HCT116 (cell line): ENCODE results near the gene CAMK1D. TPM values are rescaled to one million over a fixed set of nuclear protein-coding genes. Genes with fewer than 3 reads are reported as not detected.

Experiments
- ATAC-seq: fragments of 200-7000 bp; cut with Tn5 transposase; 2 replicates; pipeline ENCODE4 v1.9.1; 2020; ENCODE audit warnings: mild to moderate bottlenecking, moderate library complexity
- BruUV-seq: library from RNA; stranded (reverse); fragments of 400-500 nt; replicated peaks from 2 replicates; lab custom pipeline; 2021; lab: Mats Ljungman, UMichigan
- CTCF ChIA-PET: fragments of 300-600 bp; sonication (Branson Sonifier 250); formaldehyde crosslinking; loops from one replicate; lab custom pipeline; 2021; ENCODE audit warnings: antibody characterized with exemption; lab: Charles Lee
- POLR2A ChIA-PET: fragments of 300-600, 350-600 bp; sonication (Branson Sonifier 250); formaldehyde crosslinking; loops from one replicate; lab custom pipeline; 2021; ENCODE audit warnings: antibody characterized with exemption; lab: Charles Lee
- RAD21 ChIA-PET, 2 experiments: fragments of 300-600 bp; sonication (Branson Sonifier 250); formaldehyde crosslinking; loops; one replicate each; lab custom pipeline; 2023; ENCODE audit warnings: low total read pairs in 2 of 2; ENCODE audit not compliant: uncharacterized antibody in 2 of 2, unreplicated experiment in 2 of 2, low non-redundant PET in 1 of 2; lab: Charles Lee
- DNase-seq: peaks from one replicate; pipeline ENCODE4 v3.0.0-alpha.2; 2010; ENCODE audit warnings: low read depth, low spot score
- H2AFZ ChIP-seq: fragments of 200-600 bp; shearing (Covaris generic), sonication (generic); 2 replicates; pipeline ENCODE4 v1.6.1; 2017; ENCODE audit warnings: low read depth, mixed run types, mixed read lengths, antibody characterized with exemption, low read length; ENCODE audit not compliant: poor library complexity, severe bottlenecking
- H3K27ac ChIP-seq: 2 replicates; pipeline ENCODE4 v1.5.1; 2012; ENCODE audit warnings: low read depth, low read length
- H3K27me3 ChIP-seq: fragments of 200-600 bp; sonication (generic); 2 replicates; pipeline ENCODE4 v1.6.1; 2016; ENCODE audit warnings: mixed run types, low read length, mixed read lengths; ENCODE audit not compliant: insufficient read depth
- H3K36me3 ChIP-seq, 2 experiments: fragments of 200-500 bp in 1 of 2; fragments of 200-600 bp in 1 of 2; sonication (Bioruptor generic) in 1 of 2; sonication (generic) in 1 of 2; 2 replicates each; pipeline versions ENCODE4 v1.5.1 to v1.6.1; 2014 to 2016; ENCODE audit warnings: low read length in 2 of 2, inconsistent platforms in 1 of 2, mixed read lengths in 1 of 2, mixed run types in 1 of 2; ENCODE audit not compliant: insufficient read depth in 2 of 2, control insufficient read depth in 1 of 2
- H3K4me1 ChIP-seq, 2 experiments: fragments of 200-600 bp in 1 of 2; sonication (generic) in 1 of 2; 2 replicates each; pipeline versions ENCODE4 v1.5.1 to v1.6.1; 2012 to 2017; ENCODE audit warnings: low read length in 2 of 2, inconsistent platforms in 1 of 2, mild to moderate bottlenecking in 1 of 2, mixed read lengths in 1 of 2, mixed run types in 1 of 2, moderate library complexity in 1 of 2; ENCODE audit not compliant: insufficient read depth in 2 of 2, control insufficient read depth in 1 of 2
- H3K4me2 ChIP-seq: fragments of 200-600 bp; sonication (generic); 2 replicates; pipeline ENCODE4 v1.6.1; 2017; ENCODE audit warnings: mixed run types, low read length, mixed read lengths
- H3K4me3 ChIP-seq, 2 experiments: fragments of 200-600 bp in 1 of 2; sonication (generic) in 1 of 2; replicated peaks in 1 of 2; 2 replicates each; pipeline ENCODE4 v1.5.1; 2011 to 2016; ENCODE audit warnings: low read length in 2 of 2, control low read depth in 1 of 2, low read depth in 1 of 2, mild to moderate bottlenecking in 1 of 2, mixed read lengths in 1 of 2, mixed run types in 1 of 2
- H3K79me2 ChIP-seq: fragments of 200-600 bp; sonication (generic); 2 replicates; pipeline ENCODE4 v1.6.1; 2017; ENCODE audit warnings: mild to moderate bottlenecking, mixed run types, low read length, moderate library complexity, mixed read lengths; ENCODE audit not compliant: insufficient read depth
- H3K9ac ChIP-seq: fragments of 200-600 bp; sonication (generic); 2 replicates; pipeline ENCODE4 v1.6.1; 2016; ENCODE audit warnings: low read length, mixed read lengths
- H3K9me2 ChIP-seq: fragments of 200-600 bp; sonication (generic), shearing (Covaris generic); 2 replicates; pipeline ENCODE4 v1.6.1; 2017; ENCODE audit warnings: mixed run types, mild to moderate bottlenecking, moderate library complexity; ENCODE audit not compliant: insufficient read depth
- H3K9me3 ChIP-seq, 2 experiments: fragments of 200-500 bp in 1 of 2; fragments of 200-600 bp in 1 of 2; sonication (Bioruptor generic) in 1 of 2; sonication (generic) in 1 of 2; 2 replicates each; pipeline ENCODE4 v1.6.1; 2014 to 2017; ENCODE audit warnings: low read length in 2 of 2, mixed read lengths in 2 of 2, inconsistent platforms in 1 of 2, low read depth in 1 of 2, mild to moderate bottlenecking in 1 of 2, mixed run types in 1 of 2, moderate library complexity in 1 of 2; ENCODE audit not compliant: control insufficient read depth in 1 of 2, insufficient read depth in 1 of 2
- H4K20me1 ChIP-seq: fragments of 200-600 bp; sonication (generic), shearing (Covaris generic); 2 replicates; pipeline ENCODE4 v1.6.1; 2017; ENCODE audit warnings: mixed run types, mild to moderate bottlenecking, moderate library complexity; ENCODE audit not compliant: insufficient read depth
- ATF3 ChIP-seq: IDR thresholded peaks from 2 replicates; pipeline ENCODE4 v1.6.1; 2012
- CBX3 ChIP-seq: IDR thresholded peaks from 2 replicates; pipeline ENCODE4 v1.6.1; 2012; ENCODE audit warnings: low read depth
- CTCF ChIP-seq, 3 experiments: fragments of 200-600 bp in 1 of 3; sonication (generic) in 1 of 3; IDR thresholded peaks in 2 of 3; conservative IDR thresholded peaks in 1 of 3; 2 replicates each; pipeline ENCODE4 v1.5.1; 2012 to 2017; ENCODE audit warnings: low read depth in 2 of 3, low read length in 2 of 3, antibody characterized with exemption in 1 of 3, borderline replicate concordance in 1 of 3, control low read depth in 1 of 3, mild to moderate bottlenecking in 1 of 3, mixed read lengths in 1 of 3, mixed run types in 1 of 3, moderate library complexity in 1 of 3; ENCODE audit not compliant: insufficient read depth in 1 of 3
- EGR1 ChIP-seq: IDR thresholded peaks from 2 replicates; pipeline ENCODE4 v1.6.1; 2012; ENCODE audit warnings: low read depth
- EZH2phosphoT487 ChIP-seq: fragments of 200-600 bp; IDR thresholded peaks from 2 replicates; pipeline ENCODE4 v1.6.1; 2018; ENCODE audit warnings: antibody characterized with exemption, borderline replicate concordance
- FOSL1 ChIP-seq: IDR thresholded peaks from 2 replicates; pipeline ENCODE4 v1.6.1; 2012; ENCODE audit warnings: low read depth
- POLR2A ChIP-seq: IDR thresholded peaks from 2 replicates; pipeline ENCODE4 v1.7.0; 2011; ENCODE audit warnings: borderline replicate concordance; ENCODE audit not compliant: insufficient read depth, insufficient read length; ENCODE audit errors: extremely low read depth
- POLR2AphosphoS5 ChIP-seq: IDR thresholded peaks from 2 replicates; pipeline ENCODE4 v1.6.1; 2011; ENCODE audit warnings: mild to moderate bottlenecking, low read depth, low read length, moderate library complexity
- REST ChIP-seq: IDR thresholded peaks from 2 replicates; pipeline ENCODE4 v1.6.1; 2012; ENCODE audit warnings: low read depth
- SIN3A ChIP-seq: IDR thresholded peaks from 2 replicates; pipeline ENCODE4 v1.6.1; 2012; ENCODE audit warnings: low read depth
- SP1 ChIP-seq: IDR thresholded peaks from 2 replicates; pipeline ENCODE4 v1.6.1; 2012; ENCODE audit warnings: low read depth
- SRF ChIP-seq: IDR thresholded peaks from 2 replicates; pipeline ENCODE4 v1.6.1; 2012; ENCODE audit warnings: low read depth
- TCF7L2 ChIP-seq: IDR thresholded peaks from 2 replicates; pipeline ENCODE4 v1.7.0; 2011; ENCODE audit warnings: borderline replicate concordance, inconsistent platforms; ENCODE audit not compliant: insufficient read depth, insufficient read length; ENCODE audit errors: extremely low read depth
- YY1 ChIP-seq: IDR thresholded peaks from 2 replicates; pipeline ENCODE4 v1.6.1; 2011; ENCODE audit warnings: low read length, low read depth, moderate library complexity, mild to moderate bottlenecking; ENCODE audit not compliant: insufficient replicate concordance; ENCODE audit errors: extremely low read depth
- ZBTB33 ChIP-seq: IDR thresholded peaks from 2 replicates; pipeline ENCODE4 v1.6.1; 2011; ENCODE audit warnings: mild to moderate bottlenecking, low read length, moderate library complexity; ENCODE audit not compliant: insufficient replicate concordance; ENCODE audit errors: extremely low read depth
- ZFX ChIP-seq: fragments of 450-650 bp; IDR thresholded peaks from 2 replicates; pipeline ENCODE4 v1.6.1; 2017
- ZNF274 ChIP-seq: fragments of 200-500 bp; sonication (Bioruptor generic); IDR thresholded peaks from 2 replicates; pipeline ENCODE4 v1.6.1; 2014; ENCODE audit warnings: mild to moderate bottlenecking, low read depth, low read length, inconsistent platforms
- intact Hi-C: fragments of 100-400 bp; cut with micrococcal nuclease; formaldehyde crosslinking; loops from 2 replicates; pipeline ENCODE4 v1.10.0; 2022
- total RNA-seq: library from RNA; stranded (reverse); gene quantifications from one replicate; pipeline ENCODE4 v1.2.1, GENCODE V29; 2021; ENCODE audit not compliant: unreplicated experiment

CAMK1D gene
- total RNA-seq, 1 experiment from 2014 or later: 9.6 TPM

GRCh38 chr10:12564173-12564572 is 214.8 kb downstream of the CAMK1D start:
- Histone ChIP-seq H3K27ac (no peak overlapping the region), H3K9me2 (no peaks in the 10 kb centered on the region), H3K27me3 (no peaks in the 10 kb centered on the region), H3K4me2 (no peak overlapping the region), H3K9ac (no peak overlapping the region), H3K9me3 (no peaks in the 10 kb centered on the region), H3K79me2 (no peaks in the 10 kb centered on the region), H3K36me3 (no peaks in the 10 kb centered on the region), H4K20me1 (no peaks in the 10 kb centered on the region), H3K4me1 (no peaks in the 10 kb centered on the region), H2AFZ (no peak overlapping the region), H3K4me3 (no peak overlapping the region)
- ATAC-seq: no peak
- TF ChIP-seq ZNF274 (no peak), EZH2phosphoT487 (no peak), CBX3 (no peak), POLR2A (no peak), SIN3A (no peak), YY1 (no peak), ATF3 (no peak), SP1 (no peak), TCF7L2 (no peak), EGR1 (no peak), FOSL1 (no peak), POLR2AphosphoS5 (no peak), ZBTB33 (no peak), CTCF (IDR thresholded peaks at IDR 0.05 in 2 of 3, conservative IDR thresholded peaks at IDR 0.05 in 1 of 3; ENCODE audit: borderline replicate concordance in 1 of 3, insufficient read depth in 1 of 3, low read depth in 2 of 3, low read length in 2 of 3) (no peak), REST (no peak), SRF (no peak), ZFX (no peak)
- ChIA-PET POLR2A (interaction anchor here (0.7 kb wide), 1 partner anchor 146 kb away, joined by 3 read pairs; no protein-coding TSS in a partner anchor), RAD21 (no interaction called here), CTCF (no interaction called here)
- intact Hi-C loops: no loop called here
- no peak for DNase-seq
- no TSS peak for BruUV-seq
